Stimulated activated CD8-positive, alpha-beta memory T cell treated with anti-CD3 and anti-CD28 coated beads, Interleukin-4, amount 100 ng/mL, for 4 hours (primary cell): ENCODE data around the gene FBH1.

Experiments
- DNase-seq, 2 donors: peaks; one replicate each; pipeline ENCODE4 v3.0.0-alpha.2; 2020; ENCODE audit warnings: low read depth in 2 of 2, low spot score in 1 of 2

FBH1 gene

DNA sequence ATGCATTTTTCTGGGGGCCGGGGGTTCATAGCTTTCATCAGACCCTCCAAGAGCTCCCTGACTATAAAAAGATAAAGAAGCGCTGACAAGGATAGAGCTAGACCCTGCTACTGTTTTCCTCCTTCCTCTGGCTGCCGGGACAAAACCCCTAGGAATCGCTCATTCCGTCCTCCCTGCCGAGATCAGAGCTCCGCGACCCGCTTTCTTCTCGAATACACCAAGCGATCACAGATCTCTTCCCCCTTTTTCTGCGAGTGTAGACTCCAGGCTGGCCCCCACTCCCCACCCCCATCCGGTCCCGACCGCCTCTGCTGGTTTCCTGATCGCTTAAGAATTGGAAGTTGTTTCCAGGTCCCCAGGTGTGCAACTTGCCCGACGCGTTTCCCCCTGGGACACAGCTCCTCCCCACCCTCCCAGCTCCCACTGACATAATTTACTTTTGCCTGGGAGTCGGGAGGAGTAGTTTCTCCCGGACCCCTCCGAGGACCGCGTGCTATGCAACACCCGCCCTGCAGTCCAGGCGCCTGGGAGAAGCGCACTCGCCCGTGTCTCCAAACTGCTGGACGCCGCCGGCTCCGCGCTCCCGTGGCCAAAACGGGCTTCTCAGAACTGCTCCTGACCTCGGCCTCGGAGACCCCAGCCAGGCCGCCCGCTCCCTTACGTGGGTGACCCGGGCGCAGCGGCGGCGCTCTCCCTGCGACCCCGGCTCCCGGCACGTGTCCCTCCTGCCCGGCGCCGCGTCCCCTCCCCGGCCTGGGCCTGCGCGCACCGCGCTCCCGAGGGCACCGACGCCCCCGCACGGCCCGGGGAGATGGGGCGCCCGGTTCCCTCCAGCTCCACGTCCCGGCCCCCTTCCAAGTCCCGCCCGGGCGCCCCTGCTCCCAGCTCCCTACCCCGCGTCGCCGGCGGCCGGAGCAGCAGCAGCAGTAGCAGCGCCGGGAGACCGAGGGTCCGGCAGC lies 86.7 kb downstream of the FBH1 start:
- DNase-seq, result peak in 1 of 2 donors; percentile 22

DNA sequence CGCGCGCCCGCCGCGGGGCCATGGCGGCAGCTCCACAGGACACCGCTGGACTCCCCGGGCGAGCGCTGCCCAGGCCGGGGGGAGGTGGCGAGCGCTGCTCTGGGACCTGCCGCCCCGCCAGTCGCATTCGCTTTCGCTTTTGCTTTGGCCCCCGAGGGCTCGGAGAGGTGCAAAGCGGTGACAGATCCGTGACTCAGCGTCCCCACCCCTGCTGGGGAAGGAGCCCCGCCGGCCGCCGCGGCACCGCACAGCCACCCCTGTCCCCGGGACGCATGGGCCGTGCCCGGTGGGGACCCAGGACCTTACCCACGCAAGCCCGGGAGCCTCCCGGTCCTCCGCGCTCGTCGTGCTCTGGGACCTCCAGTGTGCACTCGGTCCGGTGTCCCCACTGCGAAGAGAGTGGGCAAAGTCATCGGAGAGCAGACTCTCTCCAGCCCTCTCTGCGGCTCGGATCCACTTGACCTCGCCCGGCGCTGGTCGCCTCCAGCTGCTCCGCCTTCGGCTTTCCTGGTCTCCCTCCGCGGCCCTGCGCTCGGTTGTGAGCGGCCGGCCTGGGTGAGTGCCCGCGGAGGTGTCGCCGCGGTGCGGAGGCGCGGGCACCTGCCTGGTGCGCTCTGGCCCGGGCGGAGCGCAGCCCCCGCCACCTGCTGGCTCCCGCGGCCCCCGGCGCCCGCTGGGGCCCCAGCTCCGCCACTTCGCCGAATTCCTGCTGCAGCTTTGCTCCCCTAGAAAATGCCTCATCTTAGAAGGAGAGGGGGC lies 87.6 kb downstream of the FBH1 start, which contains the start of gene IL15RA:
TSS of gene IL15RA (minus strand) at position 73 of the 759 bp plus-strand sequence. CDS start at position 22, 51 bp downstream.
- peak; percentile 67 to 85 for DNase-seq

GRCh38 chr10:5978230-5978489 lies 88.1 kb downstream of the FBH1 start:
- no peak for DNase-seq

GRCh38 chr10:5981529-5981928 lies 91.5 kb downstream of the FBH1 start:
- DNase-seq, result no peak

GRCh38 chr10:5983774-5984173 lies 93.7 kb downstream of the FBH1 start:
- no peak for DNase-seq

DNA sequence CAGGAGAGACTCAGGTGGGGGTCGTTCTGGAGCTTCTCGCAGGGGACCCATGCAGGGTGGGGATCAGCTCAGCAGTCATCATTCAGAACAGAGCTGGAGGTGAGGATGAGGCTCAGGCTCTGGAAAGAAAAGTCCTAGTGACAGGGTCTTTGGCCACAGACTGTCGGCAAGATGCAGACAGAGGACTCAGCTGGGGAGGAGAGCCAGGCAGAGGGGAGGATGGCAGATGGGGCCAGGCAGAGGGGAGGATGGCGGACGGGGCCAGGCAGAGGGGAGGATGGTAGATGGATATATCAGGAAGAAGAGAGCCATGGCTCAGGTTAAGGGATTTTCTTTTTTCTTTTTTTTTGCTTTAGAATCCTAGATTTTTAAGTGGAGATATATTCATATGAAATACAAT lies 95.0 kb downstream of the FBH1 start:
- DNase-seq, result no peak
